Activated naive CD8-positive, alpha-beta T cell treated with anti-CD3 and anti-CD28 coated beads, Interleukin-2, amount 10 ng/mL, durations not matched to agents 7 days and 5 days (primary cell): ENCODE results near the gene ANKRD7. TPM values are rescaled to one million over a fixed set of nuclear protein-coding genes. Genes with fewer than 3 reads are reported as not detected.

Experiments
- ATAC-seq: fragments of 150-1000 bp; cut with Tn5 transposase; one replicate; pipeline ENCODE4 v1.10.0; 2021; ENCODE audit warnings: low read depth, moderate library complexity
- POLR2A ChIA-PET: fragments of 350-600 bp; sonication (Branson Sonifier 250); formaldehyde crosslinking; loops from one replicate; lab custom pipeline; 2021; ENCODE audit warnings: antibody characterized with exemption; lab: Charles Lee
- DNase-seq: peaks from one replicate; pipeline ENCODE4 v3.0.0; 2021
- H3K27ac Mint-ChIP-seq: one replicate; pipeline ENCODE4 v1.8.0; 2022; ENCODE audit warnings: mild to moderate bottlenecking, mixed read lengths
- H3K27me3 Mint-ChIP-seq: one replicate; pipeline ENCODE4 v1.8.0; 2022; ENCODE audit warnings: mild to moderate bottlenecking, moderate library complexity, mixed read lengths
- H3K36me3 Mint-ChIP-seq: one replicate; pipeline ENCODE4 v1.8.0; 2021; ENCODE audit warnings: mild to moderate bottlenecking, mixed read lengths
- H3K4me1 Mint-ChIP-seq: one replicate; pipeline ENCODE4 v1.8.0; 2021; ENCODE audit warnings: mixed read lengths
- H3K4me3 Mint-ChIP-seq: one replicate; pipeline ENCODE4 v1.8.0; 2022; ENCODE audit warnings: mild to moderate bottlenecking, moderate library complexity, mixed read lengths
- H3K9me3 Mint-ChIP-seq: one replicate; pipeline ENCODE4 v1.8.0; 2021; ENCODE audit warnings: mixed read lengths
- total RNA-seq, 2 experiments: library from RNA; stranded (reverse); gene quantifications; one replicate each; pipeline ENCODE4 v1.2.3, GENCODE V29; 2021

The ANKRD7 gene
- total RNA-seq, 2 experiments from 2014 or later, result 1.2 TPM; not detected in 1

DNA sequence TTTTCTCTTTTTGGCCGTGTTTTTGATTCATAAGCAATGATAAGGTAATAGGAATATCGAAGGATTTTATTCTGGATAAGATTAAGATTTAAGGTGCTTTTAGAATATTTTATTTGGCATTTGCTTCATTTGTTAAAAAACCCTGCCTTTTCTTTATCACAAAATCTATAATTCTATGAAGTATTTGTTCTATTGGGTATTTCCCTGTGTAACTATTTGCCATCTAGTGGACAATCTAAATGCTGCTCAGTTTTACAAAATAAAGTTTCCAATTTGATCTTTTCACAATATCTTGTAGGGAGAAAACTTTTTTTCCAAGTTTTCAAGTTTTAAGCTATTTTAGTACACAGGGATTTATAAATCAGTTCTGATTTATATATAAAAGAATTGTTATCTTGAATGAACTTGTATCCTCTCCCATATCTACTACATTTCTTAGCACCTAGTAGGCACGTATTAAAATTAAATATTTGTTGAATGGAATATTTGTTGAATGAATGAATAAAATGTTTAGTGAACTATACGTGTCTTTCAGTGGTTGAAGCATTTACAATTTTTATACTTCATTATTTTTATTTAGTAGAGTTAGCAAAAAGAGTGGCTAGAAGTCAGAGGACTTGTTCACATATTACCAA lies 26.5 kb downstream of the ANKRD7 start:
- Mint-ChIP-seq H3K36me3 (no peaks in the 10 kb centered on the region), H3K4me1 (peaks cover under 1% of the 10 kb centered on the region), H3K9me3 (no peaks in the 10 kb centered on the region), H3K4me3 (no peak overlapping the region), H3K27ac (no peak overlapping the region), H3K27me3 (peaks cover 3% of the 10 kb centered on the region)
- POLR2A ChIA-PET, result no interaction called here
- ATAC-seq, result no peak
- no peak for DNase-seq

DNA sequence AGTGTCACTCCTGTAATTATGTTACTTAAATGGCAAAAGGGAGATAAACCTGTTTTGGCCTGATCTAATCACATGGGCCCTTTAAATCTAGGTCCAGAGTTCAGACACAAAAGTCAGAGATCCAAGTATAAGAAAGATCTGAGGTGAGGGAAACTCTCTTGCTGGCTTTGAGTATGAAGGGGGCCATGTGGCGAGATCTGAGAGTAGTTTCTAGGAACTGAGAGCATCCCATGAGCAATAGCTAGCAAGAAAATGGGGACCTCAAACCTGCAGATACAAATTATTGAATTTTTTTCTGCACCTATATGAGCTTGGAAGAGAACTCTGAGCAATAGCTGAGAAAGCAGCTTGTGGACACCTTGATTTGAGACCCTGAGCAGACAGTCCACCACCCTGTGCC lies 27.6 kb downstream of the ANKRD7 start:
- Mint-ChIP-seq H3K4me3 (no peak overlapping the region), H3K27me3 (peaks cover 3% of the 10 kb centered on the region), H3K27ac (no peak overlapping the region), H3K9me3 (no peaks in the 10 kb centered on the region), H3K4me1 (no peaks in the 10 kb centered on the region), H3K36me3 (no peaks in the 10 kb centered on the region)
- POLR2A ChIA-PET, result no interaction called here
- no peak for DNase-seq
- no peak for ATAC-seq

DNA sequence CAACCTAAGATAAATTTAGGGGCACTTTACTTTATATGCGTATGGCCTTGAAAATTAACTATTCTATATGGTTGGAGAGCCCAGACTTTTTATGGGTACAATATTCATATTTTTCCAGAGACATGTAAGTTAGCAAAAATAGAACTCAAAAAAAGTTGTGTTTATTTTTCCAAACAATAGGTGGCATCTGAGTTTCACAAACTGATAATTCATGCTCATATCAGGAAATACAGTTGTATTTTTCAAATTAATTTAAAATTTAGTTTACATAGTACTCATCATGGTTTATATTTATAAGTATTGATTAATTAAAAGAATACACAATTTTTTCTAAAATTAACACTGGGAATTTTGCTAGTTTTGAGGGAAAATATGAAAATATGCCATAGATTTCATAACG lies 34.6 kb downstream of the ANKRD7 start:
- H3K4me3 Mint-ChIP-seq, result no peak overlapping the region
- H3K9me3 Mint-ChIP-seq, result no peaks in the 10 kb centered on the region
- H3K4me1 Mint-ChIP-seq, result no peaks in the 10 kb centered on the region
- no peak for ATAC-seq
- no peaks in the 10 kb centered on the region for H3K36me3 Mint-ChIP-seq
- peaks cover 13% of the 10 kb centered on the region for H3K27me3 Mint-ChIP-seq
- no peak overlapping the region for H3K27ac Mint-ChIP-seq
- DNase-seq, result no peak
- POLR2A ChIA-PET, result no interaction called here

DNA sequence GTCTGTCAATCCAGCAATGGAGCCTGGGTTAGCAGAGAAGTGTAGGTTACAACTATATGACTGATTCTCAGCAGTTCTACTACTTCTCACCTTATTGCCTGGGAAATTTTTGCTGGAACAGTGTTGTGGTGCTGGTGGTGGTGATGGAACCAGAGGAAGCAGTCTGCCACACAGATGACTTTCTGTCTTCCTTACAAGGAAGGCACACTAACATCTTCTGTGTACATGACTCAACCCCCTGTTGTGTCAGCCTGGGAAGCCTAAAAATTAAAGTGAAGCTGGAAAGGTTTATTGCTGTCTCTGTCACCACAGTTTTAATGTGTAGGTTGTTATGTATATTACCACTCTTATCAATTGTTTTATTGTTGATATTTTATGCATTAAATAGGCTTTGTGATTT lies 40.3 kb downstream of the ANKRD7 start:
- Mint-ChIP-seq H3K4me3 (no peak overlapping the region), H3K9me3 (no peaks in the 10 kb centered on the region), H3K36me3 (no peaks in the 10 kb centered on the region), H3K27me3 (peaks cover 26% of the 10 kb centered on the region), H3K4me1 (no peaks in the 10 kb centered on the region), H3K27ac (no peak overlapping the region)
- POLR2A ChIA-PET, result no interaction called here
- no peak for DNase-seq
- ATAC-seq, result no peak

DNA sequence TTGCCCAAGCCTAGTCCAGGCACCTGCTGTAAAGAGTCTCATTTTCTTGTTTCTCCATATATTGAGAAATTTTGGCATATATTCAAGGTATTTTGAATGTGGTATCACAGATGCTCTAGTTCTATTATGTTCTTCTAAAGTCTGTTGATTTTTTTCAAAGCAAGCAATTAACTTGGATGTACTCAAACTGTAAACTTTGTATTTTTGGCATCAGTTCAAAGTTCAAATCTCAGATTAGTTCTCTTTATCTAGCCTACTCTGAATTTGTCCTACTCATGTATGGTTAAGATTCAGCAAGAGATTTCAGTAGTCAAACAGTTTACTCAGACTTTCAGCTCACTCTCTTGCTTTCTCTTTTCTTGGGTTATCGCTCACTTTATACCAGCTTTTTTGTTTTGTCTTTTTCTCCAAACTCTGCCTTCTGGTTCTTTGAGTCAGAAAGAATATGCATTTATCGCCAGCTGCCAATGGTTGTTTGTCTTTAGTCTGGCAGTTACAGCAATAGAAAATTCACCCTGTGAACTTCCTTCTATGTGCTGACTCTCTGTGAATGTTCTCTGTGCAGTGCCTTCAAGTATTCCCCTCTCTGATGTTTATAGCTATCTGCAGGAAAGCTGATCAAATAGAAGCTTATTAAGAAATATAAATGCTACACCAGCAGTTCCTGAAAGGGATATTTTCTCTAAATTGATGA lies 56.0 kb downstream of the ANKRD7 start:
- H3K36me3 Mint-ChIP-seq, result no peaks in the 10 kb centered on the region
- POLR2A ChIA-PET, result no interaction called here
- no peak overlapping the region for H3K27ac Mint-ChIP-seq
- no peak overlapping the region for H3K4me3 Mint-ChIP-seq
- peaks cover 63% of the 10 kb centered on the region for H3K27me3 Mint-ChIP-seq
- H3K9me3 Mint-ChIP-seq, result peaks cover 4% of the 10 kb centered on the region
- ATAC-seq (no peak), DNase-seq (no peak)
- H3K4me1 Mint-ChIP-seq, result no peaks in the 10 kb centered on the region

DNA sequence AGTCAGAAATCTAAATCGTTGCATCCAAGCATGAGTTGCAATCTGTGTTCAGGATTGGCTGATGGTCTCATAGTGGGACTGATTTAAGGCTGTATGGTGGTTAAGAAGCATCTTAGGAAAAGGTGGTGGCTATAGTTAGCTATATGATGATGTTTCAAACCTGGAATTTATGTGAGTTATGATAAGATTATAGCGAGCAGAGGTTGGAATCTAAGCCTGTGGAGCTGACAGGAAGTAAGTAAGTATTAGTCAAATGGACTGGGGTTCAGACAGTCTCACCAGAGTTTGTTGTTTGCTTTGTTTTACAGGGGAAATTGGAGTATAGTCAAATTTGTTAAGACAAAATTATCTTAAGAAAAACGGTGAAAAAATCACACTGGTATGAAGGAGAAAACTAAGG lies 56.7 kb downstream of the ANKRD7 start:
- Mint-ChIP-seq H3K9me3 (peaks cover 4% of the 10 kb centered on the region), H3K36me3 (no peaks in the 10 kb centered on the region), H3K27me3 (peaks cover 69% of the 10 kb centered on the region), H3K4me1 (no peaks in the 10 kb centered on the region), H3K27ac (no peak overlapping the region), H3K4me3 (no peak overlapping the region)
- no peak for DNase-seq
- POLR2A ChIA-PET, result no interaction called here
- no peak for ATAC-seq

DNA sequence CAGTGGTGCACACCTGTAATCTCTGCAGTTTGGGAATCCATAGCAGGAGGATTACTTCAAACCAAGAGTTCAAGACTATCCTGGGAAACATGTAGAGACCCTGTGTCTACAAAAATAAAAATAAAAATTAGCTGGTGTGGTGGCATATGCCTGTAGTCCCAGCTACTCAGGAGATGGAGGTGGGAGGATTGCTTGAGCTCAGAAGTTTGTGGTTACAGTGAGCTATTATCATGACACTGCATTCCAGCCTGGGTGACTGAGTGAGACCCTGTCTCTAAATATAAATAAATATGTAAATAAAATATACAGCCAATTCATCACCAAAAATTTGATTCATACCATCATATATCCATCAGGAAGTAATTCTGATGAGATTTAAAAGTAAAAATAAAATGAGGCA lies 60.9 kb downstream of the ANKRD7 start:
- peaks cover 24% of the 10 kb centered on the region for H3K4me1 Mint-ChIP-seq
- ATAC-seq (no peak), DNase-seq (no peak)
- peaks cover 19% of the 10 kb centered on the region for H3K9me3 Mint-ChIP-seq
- peaks cover 14% of the 10 kb centered on the region for H3K36me3 Mint-ChIP-seq
- no peak overlapping the region for H3K4me3 Mint-ChIP-seq
- peaks cover 76% of the 10 kb centered on the region for H3K27me3 Mint-ChIP-seq
- POLR2A ChIA-PET, result no interaction called here
- no peak overlapping the region for H3K27ac Mint-ChIP-seq

DNA sequence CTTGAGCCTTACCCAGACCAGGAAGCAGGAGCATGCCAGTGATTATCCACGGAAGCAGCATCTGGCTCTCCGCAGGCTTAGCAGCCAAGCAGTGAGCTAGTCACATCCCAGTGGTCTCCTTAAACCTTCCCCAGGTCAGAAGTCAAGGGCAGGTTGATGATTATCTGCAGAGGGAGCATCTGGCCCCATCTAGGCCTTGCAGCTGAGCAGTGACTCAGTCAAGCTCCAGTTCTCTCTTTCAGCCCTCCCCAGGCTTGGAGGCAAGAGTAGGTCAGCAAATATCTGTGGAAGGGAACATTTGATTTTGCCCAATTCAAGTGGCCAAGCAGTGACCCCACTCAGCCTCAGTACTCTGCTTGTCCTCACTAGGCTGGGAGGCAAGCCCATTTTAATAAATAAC lies 61.6 kb downstream of the ANKRD7 start:
- Mint-ChIP-seq H3K27ac (no peak overlapping the region), H3K36me3 (peaks cover 15% of the 10 kb centered on the region), H3K4me1 (peaks cover 24% of the 10 kb centered on the region), H3K27me3 (peaks cover 72% of the 10 kb centered on the region), H3K4me3 (no peak overlapping the region), H3K9me3 (peaks cover 21% of the 10 kb centered on the region)
- POLR2A ChIA-PET, result no interaction called here
- ATAC-seq (no peak), DNase-seq (no peak)

DNA sequence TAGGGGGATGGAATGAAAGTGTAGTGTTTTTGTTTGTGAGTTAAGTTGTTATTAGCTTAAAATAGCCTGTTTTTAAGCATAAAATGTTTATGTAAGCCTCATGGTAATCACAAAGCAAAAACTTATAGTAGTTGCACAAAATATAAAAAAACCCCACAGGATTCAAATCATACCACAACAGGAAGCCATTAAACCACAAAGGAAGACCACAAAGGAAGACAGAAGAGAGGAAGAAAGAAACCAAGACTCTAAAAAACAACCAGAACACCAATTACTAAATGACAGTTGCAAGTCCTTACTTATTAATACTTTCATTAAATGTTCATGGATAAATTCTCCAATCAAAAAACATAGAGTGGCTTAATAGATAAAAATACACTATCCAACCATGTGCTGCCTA lies 63.6 kb downstream of the ANKRD7 start:
- Mint-ChIP-seq H3K36me3 (peaks cover 20% of the 10 kb centered on the region), H3K4me1 (peaks cover 24% of the 10 kb centered on the region), H3K4me3 (peak overlapping the region; percentile 55), H3K27me3 (peaks cover 75% of the 10 kb centered on the region), H3K9me3 (peaks cover 26% of the 10 kb centered on the region), H3K27ac (peak overlapping the region; percentile 85)
- DNase-seq (no peak), ATAC-seq (peak; percentile 50)
- POLR2A ChIA-PET, result no interaction called here

DNA sequence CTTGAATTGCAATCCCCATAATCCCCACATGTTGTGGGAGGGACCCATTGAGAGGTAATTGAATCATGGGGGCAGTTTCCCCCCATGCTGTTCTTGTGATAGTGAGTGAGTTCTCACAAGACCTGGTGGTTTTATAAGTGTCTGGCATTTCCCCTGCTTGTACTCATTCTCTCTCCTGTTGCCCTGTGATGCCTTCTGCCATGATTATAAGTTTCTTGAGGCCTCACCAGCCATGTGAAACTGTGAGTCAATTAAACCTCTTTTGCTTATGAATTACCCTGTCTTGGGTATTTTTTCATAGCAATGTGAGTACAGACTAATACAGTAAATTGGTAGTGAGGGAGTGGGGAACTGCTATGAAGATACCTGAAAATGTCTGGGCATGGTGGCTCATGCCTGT lies 65.0 kb downstream of the ANKRD7 start:
- ATAC-seq, result no peak
- Mint-ChIP-seq H3K36me3 (peaks cover 20% of the 10 kb centered on the region), H3K27me3 (peaks cover 75% of the 10 kb centered on the region), H3K27ac (no peak overlapping the region), H3K4me3 (no peak overlapping the region), H3K9me3 (peaks cover 26% of the 10 kb centered on the region), H3K4me1 (peaks cover 24% of the 10 kb centered on the region)
- POLR2A ChIA-PET, result no interaction called here
- DNase-seq, result no peak

Other genes with a start within 250 kb of the ANKRD7 start
- 10 to 100 TPM; 48.4 to 56.7 TPM for gene LSM8, start 40.5 kb upstream of the ANKRD7 start, total RNA-seq